OCI-LY7 (cell line): ENCODE measurements around the gene CRTC1. TPM values are rescaled to one million over a fixed set of nuclear protein-coding genes. Genes with fewer than 3 reads are reported as not detected.

Experiments
- BruUV-seq: library from RNA; stranded (reverse); fragments of 400-500 nt; replicated peaks from 2 replicates; lab custom pipeline; 2021; lab: Mats Ljungman, UMichigan
- CTCF ChIA-PET: fragments of 300-600 bp; sonication (Branson Sonifier 250); formaldehyde crosslinking; loops from one replicate; lab custom pipeline; 2022; ENCODE audit warnings: antibody characterized with exemption; ENCODE audit not compliant: unreplicated experiment; lab: Charles Lee
- POLR2A ChIA-PET: fragments of 300-600 bp; sonication (Branson Sonifier 250); formaldehyde crosslinking; loops from one replicate; lab custom pipeline; 2022; ENCODE audit warnings: antibody characterized with exemption; lab: Charles Lee
- DNase-seq: peaks from one replicate; pipeline ENCODE4 v3.0.0-alpha.2; 2015; ENCODE audit warnings: low spot score
- H2AFZ ChIP-seq: fragments of 200-600 bp; sonication (generic), shearing (Covaris generic); 2 replicates; pipeline ENCODE4 v1.6.1; 2014; ENCODE audit warnings: mild to moderate bottlenecking, antibody characterized with exemption, low read length, moderate library complexity
- H3K27ac ChIP-seq: fragments of 200-600 bp; sonication (generic); 2 replicates; pipeline ENCODE4 v1.5.1; 2014; ENCODE audit warnings: mixed run types, low read depth, mild to moderate bottlenecking, moderate library complexity, low read length, inconsistent platforms; ENCODE audit not compliant: poor library complexity, severe bottlenecking
- H3K36me3 ChIP-seq: fragments of 200-600 bp; sonication (generic); 2 replicates; pipeline ENCODE4 v1.6.1; 2014; ENCODE audit warnings: mild to moderate bottlenecking, antibody characterized with exemption, low read length, moderate library complexity, mixed read lengths; ENCODE audit not compliant: insufficient read depth
- H3K4me1 ChIP-seq: fragments of 200-600 bp; sonication (generic); 2 replicates; pipeline ENCODE4 v1.5.1; 2014; ENCODE audit warnings: mild to moderate bottlenecking, low read length; ENCODE audit not compliant: insufficient read depth, poor library complexity, severe bottlenecking
- H3K4me2 ChIP-seq: fragments of 200-600 bp; sonication (generic); 2 replicates; pipeline ENCODE4 v1.6.1; 2014; ENCODE audit warnings: mild to moderate bottlenecking, low read length
- H3K4me3 ChIP-seq: fragments of 200-600 bp; sonication (generic); 2 replicates; pipeline ENCODE4 v1.5.1; 2014; ENCODE audit warnings: mild to moderate bottlenecking, low read depth, low read length; ENCODE audit not compliant: poor library complexity, severe bottlenecking
- H3K79me2 ChIP-seq: fragments of 200-600 bp; sonication (generic); 2 replicates; pipeline ENCODE4 v1.6.1; 2016; ENCODE audit warnings: low read depth, mild to moderate bottlenecking, low read length, moderate library complexity, mixed read lengths; ENCODE audit not compliant: insufficient read depth
- H3K9me2 ChIP-seq: fragments of 200-600 bp; sonication (generic); 2 replicates; pipeline ENCODE4 v1.6.1; 2016; ENCODE audit warnings: mild to moderate bottlenecking, low read length, mixed read lengths; ENCODE audit not compliant: insufficient read depth
- H3K9me3 ChIP-seq: fragments of 200-600 bp; sonication (generic); 2 replicates; pipeline ENCODE4 v1.6.1; 2014; ENCODE audit warnings: mild to moderate bottlenecking, mixed run types, low read length, mixed read lengths
- H4K20me1 ChIP-seq: fragments of 200-600 bp; sonication (generic); 2 replicates; pipeline ENCODE4 v1.6.1; 2014; ENCODE audit warnings: mild to moderate bottlenecking, antibody characterized with exemption, low read length, moderate library complexity, mixed read lengths; ENCODE audit not compliant: insufficient read depth
- CTCF ChIP-seq: fragments of 200-600 bp; sonication (generic); conservative IDR thresholded peaks from 2 replicates; pipeline ENCODE4 v1.5.1; 2014; ENCODE audit warnings: mild to moderate bottlenecking, antibody characterized with exemption, low read length, moderate library complexity, mixed read lengths
- EZH2phosphoT487 ChIP-seq: fragments of 200-600 bp; sonication (generic); IDR thresholded peaks from 2 replicates; pipeline ENCODE4 v1.6.1; 2018; ENCODE audit warnings: low read depth, borderline replicate concordance, mild to moderate bottlenecking, mixed run types, antibody characterized with exemption, low read length, moderate library complexity, mixed read lengths
- intact Hi-C: fragments of 100-400 bp; cut with micrococcal nuclease; formaldehyde crosslinking; loops from one replicate; pipeline ENCODE4 v1.10.0; 2022; ENCODE audit not compliant: unreplicated experiment
- total RNA-seq, 2 experiments: library from RNA; depleted of rRNA in 1 of 2; stranded (reverse); fragments of >200 nt in 1 of 2; shearing (Covaris generic) in 1 of 2; gene quantifications; 2 replicates each; pipeline ENCODE4 v1.2.3, GENCODE V29; 2014 to 2022

Gene CRTC1
- total RNA-seq, 2 experiments from 2014 or later = 4.1 to 10.3 TPM

- no peak overlapping the region for H3K4me3 ChIP-seq
- POLR2A ChIA-PET = no interaction called here
- DNase-seq = no peak
- BruUV-seq = no TSS peak
- no peaks in the 10 kb centered on the region for H4K20me1 ChIP-seq
- H3K9me2 ChIP-seq = no peaks in the 10 kb centered on the region
- no peak overlapping the region for H3K4me2 ChIP-seq
- intact Hi-C loops = loop anchor here (5.0 kb wide), 1 partner anchor 218 kb away; no protein-coding TSS in a partner anchor
- no peak overlapping the region for H3K27ac ChIP-seq
- H3K9me3 ChIP-seq = no peaks in the 10 kb centered on the region
- H3K79me2 ChIP-seq = no peaks in the 10 kb centered on the region
- peaks cover 8% of the 10 kb centered on the region for H3K4me1 ChIP-seq
- H3K36me3 ChIP-seq = no peaks in the 10 kb centered on the region
- no peak for TF ChIP-seq EZH2phosphoT487
- TF ChIP-seq CTCF = no peak
- no peak overlapping the region for H2AFZ ChIP-seq
- CTCF ChIA-PET = no interaction called here
Measured at GRCh38 chr19:18669883-18670282, 13.6 kb upstream of the CRTC1 start.

GRCh38 chr19:18670312-18670711 lies 13.2 kb upstream of the CRTC1 start:
- Histone ChIP-seq H3K9me3 (no peaks in the 10 kb centered on the region), H3K4me1 (peaks cover 8% of the 10 kb centered on the region), H3K79me2 (no peaks in the 10 kb centered on the region), H4K20me1 (no peaks in the 10 kb centered on the region), H2AFZ (no peak overlapping the region), H3K9me2 (no peaks in the 10 kb centered on the region), H3K4me2 (no peak overlapping the region), H3K4me3 (no peak overlapping the region), H3K27ac (no peak overlapping the region), H3K36me3 (no peaks in the 10 kb centered on the region)
- BruUV-seq = no TSS peak
- no peak for TF ChIP-seq CTCF
- no peak for TF ChIP-seq EZH2phosphoT487
- ChIA-PET POLR2A (no interaction called here), CTCF (no interaction called here)
- DNase-seq = no peak
- intact Hi-C loops = loop anchor here (5.0 kb wide), 1 partner anchor 218 kb away; no protein-coding TSS in a partner anchor

- H3K4me2 ChIP-seq = no peak overlapping the region
- ChIA-PET POLR2A (interaction anchor here (0.6 kb wide), 1 partner anchor 23 kb away, joined by 5 read pairs; no protein-coding TSS in a partner anchor), CTCF (no interaction called here)
- no peak overlapping the region for H2AFZ ChIP-seq
- no peaks in the 10 kb centered on the region for H3K79me2 ChIP-seq
- intact Hi-C loops = loop anchor here (2.0 to 5.0 kb wide), 2 partner anchors 77 to 219 kb away; no protein-coding TSS in a partner anchor
- H4K20me1 ChIP-seq = no peaks in the 10 kb centered on the region
- no peak overlapping the region for H3K27ac ChIP-seq
- TF ChIP-seq EZH2phosphoT487 (no peak), CTCF (no peak)
- H3K36me3 ChIP-seq = no peaks in the 10 kb centered on the region
- no peaks in the 10 kb centered on the region for H3K9me2 ChIP-seq
- no peak overlapping the region for H3K4me3 ChIP-seq
- no peak for DNase-seq
- no TSS peak for BruUV-seq
- H3K9me3 ChIP-seq = no peaks in the 10 kb centered on the region
- no peaks in the 10 kb centered on the region for H3K4me1 ChIP-seq
Measured at GRCh38 chr19:18671303-18672043, 12.0 kb upstream of the CRTC1 start.
